ENCODE results near the gene LDHAL6B.

The LDHAL6B gene

DNA sequence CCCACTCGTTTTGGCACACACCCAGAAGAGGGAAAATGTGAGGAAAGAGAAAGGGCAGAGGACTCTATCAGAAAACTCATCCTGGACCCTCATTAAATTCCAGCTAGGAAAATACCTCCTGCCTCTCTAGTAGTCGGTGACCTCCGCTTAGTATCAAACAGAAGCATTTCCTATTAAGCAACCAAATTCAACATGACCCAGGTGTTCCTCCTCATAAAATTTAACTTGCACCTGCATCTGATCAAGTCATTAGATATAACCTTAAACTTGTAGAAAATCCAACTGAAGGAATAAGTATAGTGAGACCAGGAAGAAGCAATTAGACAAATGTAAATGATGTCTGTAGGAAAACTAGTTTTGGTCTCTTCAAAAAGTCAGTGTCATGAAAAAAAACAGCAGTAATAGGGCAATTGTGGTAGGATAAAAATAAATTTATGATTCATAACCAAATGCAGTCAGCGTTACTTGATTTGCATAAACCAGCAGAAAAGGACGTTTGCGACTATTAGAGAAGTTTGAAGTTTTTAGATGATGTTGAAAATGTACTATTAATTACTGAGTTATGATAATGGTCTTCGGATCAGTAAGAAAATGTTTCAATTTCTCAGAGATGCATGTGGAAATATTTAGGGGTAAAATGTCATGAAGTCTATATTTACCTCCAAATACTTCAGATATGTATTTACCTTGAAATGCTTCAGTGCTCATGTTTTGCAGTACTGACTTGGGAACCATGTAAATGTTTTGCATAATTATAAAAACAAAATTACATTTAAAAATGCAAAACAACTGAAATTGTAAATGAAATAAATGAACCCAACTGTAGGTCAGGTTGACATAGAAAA is 44.6 kb downstream of the LDHAL6B start:
- DNase-seq (ENCODE audit: low spot score) = peak; percentile 85

DNA sequence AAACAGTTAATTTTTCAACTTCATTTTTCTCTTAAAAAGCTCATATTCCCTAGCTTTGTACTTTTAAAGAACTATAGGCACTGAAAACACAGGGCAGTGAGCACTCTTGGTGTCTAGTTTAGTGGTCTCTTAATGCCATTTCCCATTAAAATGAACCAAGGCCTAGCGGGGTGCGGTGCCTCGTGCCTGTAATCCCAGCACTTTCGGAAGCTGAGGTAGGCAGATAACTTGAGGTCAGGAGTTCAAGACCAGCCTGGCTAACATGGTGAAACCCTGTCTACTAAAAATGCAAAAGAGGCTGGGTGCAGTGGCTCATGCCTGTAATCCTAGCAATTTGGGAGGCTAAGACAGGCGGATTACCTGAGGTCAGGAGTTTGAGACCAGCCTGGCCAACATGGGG is 45.5 kb downstream of the LDHAL6B start:
- no peak for DNase-seq (ENCODE audit: low spot score)

DNA sequence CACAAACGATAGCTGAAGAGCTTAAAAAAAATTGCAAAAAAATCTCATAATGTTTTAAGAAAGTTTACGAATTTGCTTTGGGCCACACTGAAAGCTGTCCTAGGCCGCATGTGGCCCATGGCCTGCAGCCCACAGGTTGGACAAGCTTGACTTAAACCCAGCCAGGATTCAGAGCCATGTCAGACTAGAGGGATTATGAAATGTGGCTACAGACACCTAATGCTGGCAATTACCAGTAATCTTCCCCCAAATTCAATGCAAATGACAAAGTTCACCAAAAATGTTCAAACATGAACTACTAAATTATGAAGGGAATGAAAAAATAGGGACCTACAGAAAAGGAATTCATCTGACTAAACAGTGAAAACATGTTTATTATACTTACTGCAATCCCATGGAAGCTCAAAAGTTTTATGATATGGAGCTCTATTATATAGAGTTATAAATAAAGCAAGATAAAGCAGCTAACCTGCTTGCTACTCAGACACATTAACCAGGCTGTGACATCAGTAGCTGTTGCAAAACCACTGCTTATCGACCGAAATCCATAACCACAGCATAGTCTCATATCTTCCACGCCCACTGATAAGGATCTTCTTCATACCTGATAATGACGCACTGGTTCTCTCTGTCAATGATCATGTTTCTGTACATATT is 49.2 kb downstream of the LDHAL6B start:
- no peak for DNase-seq (ENCODE audit: low spot score)

DNA sequence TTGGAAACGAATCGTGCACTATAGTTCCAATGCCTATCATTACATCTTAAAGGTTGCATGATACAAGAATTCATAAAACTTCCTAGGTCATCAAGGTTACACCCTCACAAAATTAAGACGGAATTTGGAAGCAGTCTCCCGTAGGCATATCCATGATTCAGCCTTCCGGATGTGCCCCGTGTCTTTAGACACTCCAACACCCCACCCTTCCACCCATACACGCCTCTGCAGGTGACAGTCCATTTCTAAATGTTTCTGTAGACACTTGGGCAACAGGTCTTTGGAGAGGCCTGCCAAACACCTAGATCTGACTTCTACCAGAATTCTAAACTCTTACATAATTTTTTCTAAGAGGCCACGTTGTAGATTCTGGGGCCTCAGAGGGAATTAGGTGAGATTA is 49.8 kb downstream of the LDHAL6B start:
- DNase-seq (ENCODE audit: low spot score) = no peak

DNA sequence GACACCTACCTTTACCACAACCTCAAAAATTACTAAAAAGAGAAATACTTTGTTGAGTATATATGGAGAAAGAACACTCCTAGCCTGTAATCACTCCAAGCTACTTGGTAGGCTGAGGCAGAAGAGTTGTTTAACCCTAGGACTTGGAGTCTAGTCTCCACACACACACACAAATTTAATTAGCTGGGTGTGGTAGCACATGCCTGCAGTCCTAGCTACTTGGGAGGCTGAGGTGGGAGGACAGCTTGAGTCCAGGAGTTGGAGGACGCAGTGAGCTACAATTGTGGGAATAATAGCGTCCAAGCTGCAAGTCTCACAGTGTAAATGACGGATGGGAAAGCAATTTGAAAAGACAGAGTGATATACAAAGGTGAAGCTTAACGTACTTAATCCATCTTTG is 50.5 kb downstream of the LDHAL6B start:
- no peak for DNase-seq (ENCODE audit: low spot score)
